Nephron (organoid): ENCODE measurements around the gene EWSR1.

Experiments used
- H3K27ac Mint-ChIP-seq, 3 experiments: 2 replicates each; pipeline ENCODE4 v1.8.0; 2020; ENCODE audit warnings: mixed read lengths in 3 of 3, mild to moderate bottlenecking in 2 of 3, moderate library complexity in 1 of 3
- H3K27me3 Mint-ChIP-seq: 2 replicates; pipeline ENCODE4 v1.8.0; 2021; ENCODE audit warnings: low read depth, mild to moderate bottlenecking, moderate library complexity, mixed read lengths
- H3K36me3 Mint-ChIP-seq: 2 replicates; pipeline ENCODE4 v1.8.0; 2020; ENCODE audit warnings: low read depth, mixed read lengths
- H3K4me1 Mint-ChIP-seq: 2 replicates; pipeline ENCODE4 v1.8.0; 2020; ENCODE audit warnings: mixed read lengths
- H3K4me3 Mint-ChIP-seq, 3 experiments: 2 replicates each; pipeline ENCODE4 v1.8.0; 2020; ENCODE audit warnings: mild to moderate bottlenecking in 3 of 3, mixed read lengths in 3 of 3, moderate library complexity in 2 of 3
- H3K9me3 Mint-ChIP-seq: 2 replicates; pipeline ENCODE4 v1.8.0; 2020; ENCODE audit warnings: mixed read lengths
- CTCF ChIP-seq, 3 experiments: fragments of 200-600 bp; sonication (generic); IDR thresholded peaks; one replicate each; pipeline ENCODE4 v1.5.0; 2021; ENCODE audit warnings: antibody characterized with exemption in 3 of 3; ENCODE audit not compliant: unreplicated experiment in 3 of 3

EWSR1 gene

GRCh38 chr22:29348041-29348440 is 80.0 kb downstream of the EWSR1 start:
- Mint-ChIP-seq H3K27ac (no peak overlapping the region), H3K4me1 (peaks cover 25% of the 10 kb centered on the region), H3K27me3 (no peaks in the 10 kb centered on the region), H3K4me3 (no peak overlapping the region), H3K9me3 (no peaks in the 10 kb centered on the region), H3K36me3 (peaks cover 40% of the 10 kb centered on the region)
- TF ChIP-seq CTCF (IDR thresholded peaks at IDR 0.05; ENCODE audit: unreplicated experiment in 3 of 3), result no peak

GRCh38 chr22:29348956-29349355 is 80.9 kb downstream of the EWSR1 start:
- H3K4me3 Mint-ChIP-seq, result no peak overlapping the region
- no peaks in the 10 kb centered on the region for H3K9me3 Mint-ChIP-seq
- peaks cover 29% of the 10 kb centered on the region for H3K4me1 Mint-ChIP-seq
- no peak for TF ChIP-seq CTCF (IDR thresholded peaks at IDR 0.05; ENCODE audit: unreplicated experiment in 3 of 3)
- no peaks in the 10 kb centered on the region for H3K27me3 Mint-ChIP-seq
- peaks cover 41% of the 10 kb centered on the region for H3K36me3 Mint-ChIP-seq
- H3K27ac Mint-ChIP-seq, result no peak overlapping the region
